Astrocyte (in vitro differentiated cells and primary cell): ENCODE measurements around the gene RPH3AL. TPM values are rescaled to one million over a fixed set of nuclear protein-coding genes. Genes with fewer than 3 reads are reported as not detected.

Experiments
- DNase-seq: peaks from one replicate; pipeline ENCODE4 v3.0.0-alpha.2; 2010; ENCODE audit warnings: low read depth
- FAIRE-seq: peaks from 2 replicates; lab custom pipeline; 2011; peaks lifted over from hg19 to GRCh38; lab: Jason Lieb, UNC
- H2AFZ ChIP-seq: 2 replicates; pipeline ENCODE4 v1.6.0; 2012; ENCODE audit warnings: low read depth, low read length, inconsistent platforms
- H3K27ac ChIP-seq: 2 replicates; pipeline ENCODE4 v1.5.1; 2011; ENCODE audit warnings: low read depth, low read length, inconsistent platforms
- H3K27me3 ChIP-seq: 2 replicates; pipeline ENCODE4 v1.6.0; 2011; ENCODE audit warnings: low read length, inconsistent platforms; ENCODE audit not compliant: insufficient read depth
- H3K36me3 ChIP-seq: 2 replicates; pipeline ENCODE4 v1.5.1; 2011; ENCODE audit warnings: low read length, inconsistent platforms; ENCODE audit not compliant: insufficient read depth
- H3K4me1 ChIP-seq: 2 replicates; pipeline ENCODE4 v1.5.1; 2011; ENCODE audit warnings: low read length, inconsistent platforms; ENCODE audit not compliant: insufficient read depth
- H3K4me2 ChIP-seq: 2 replicates; pipeline ENCODE4 v1.6.0; 2012; ENCODE audit warnings: low read length, inconsistent platforms
- H3K4me3 ChIP-seq: 2 replicates; pipeline ENCODE4 v1.5.1; 2011; ENCODE audit warnings: low read depth, mild to moderate bottlenecking, low read length, inconsistent platforms; ENCODE audit not compliant: insufficient read depth
- H3K79me2 ChIP-seq: 2 replicates; pipeline ENCODE4 v1.6.0; 2012; ENCODE audit warnings: mild to moderate bottlenecking, low read length, inconsistent platforms; ENCODE audit not compliant: insufficient read depth
- H3K9ac ChIP-seq: 2 replicates; pipeline ENCODE4 v1.6.0; 2012; ENCODE audit warnings: mild to moderate bottlenecking, low read length, inconsistent platforms
- H3K9me3 ChIP-seq: 2 replicates; pipeline ENCODE4 v1.5.1; 2012; ENCODE audit warnings: low read depth, mild to moderate bottlenecking, low read length, inconsistent platforms; ENCODE audit not compliant: insufficient read depth
- H4K20me1 ChIP-seq: 2 replicates; pipeline ENCODE4 v1.6.0; 2012; ENCODE audit warnings: low read length, inconsistent platforms; ENCODE audit not compliant: insufficient read depth
- H3K27ac Mint-ChIP-seq: one replicate; pipeline ENCODE4 v1.8.0; 2021; ENCODE audit warnings: mild to moderate bottlenecking, mixed read lengths; ENCODE audit not compliant: unreplicated experiment
- H3K27me3 Mint-ChIP-seq: one replicate; pipeline ENCODE4 v1.8.0; 2021; ENCODE audit warnings: low read depth, mixed read lengths; ENCODE audit not compliant: unreplicated experiment
- H3K36me3 Mint-ChIP-seq: one replicate; pipeline ENCODE4 v1.8.0; 2021; ENCODE audit warnings: low read depth, mixed read lengths; ENCODE audit not compliant: unreplicated experiment
- H3K4me1 Mint-ChIP-seq: one replicate; pipeline ENCODE4 v1.8.0; 2021; ENCODE audit warnings: low read depth, mixed read lengths; ENCODE audit not compliant: unreplicated experiment
- H3K4me3 Mint-ChIP-seq: one replicate; pipeline ENCODE4 v1.8.0; 2021; ENCODE audit warnings: mild to moderate bottlenecking, moderate library complexity, mixed read lengths; ENCODE audit not compliant: unreplicated experiment
- H3K9me3 Mint-ChIP-seq: one replicate; pipeline ENCODE4 v1.8.0; 2021; ENCODE audit warnings: mild to moderate bottlenecking, mixed read lengths; ENCODE audit not compliant: unreplicated experiment
- EZH2 ChIP-seq: IDR thresholded peaks from 2 replicates; pipeline ENCODE4 v1.6.1; 2012; ENCODE audit warnings: mild to moderate bottlenecking, low read length, inconsistent platforms; ENCODE audit not compliant: insufficient read depth
- total RNA-seq: library from RNA; stranded (reverse); gene quantifications from 2 replicates; pipeline ENCODE4 v1.2.1, GENCODE V29; 2021
- TF ChIP-seq, protein P1 (sequence below): IDR thresholded peaks from 2 replicates; pipeline ENCODE4 v1.5.1; 2011; ENCODE audit warnings: low read depth, mild to moderate bottlenecking, inconsistent platforms, low read length, moderate library complexity; ENCODE audit not compliant: insufficient read depth

The RPH3AL gene
- total RNA-seq, 1 donor from 2014 or later = 3.7 TPM

DNA sequence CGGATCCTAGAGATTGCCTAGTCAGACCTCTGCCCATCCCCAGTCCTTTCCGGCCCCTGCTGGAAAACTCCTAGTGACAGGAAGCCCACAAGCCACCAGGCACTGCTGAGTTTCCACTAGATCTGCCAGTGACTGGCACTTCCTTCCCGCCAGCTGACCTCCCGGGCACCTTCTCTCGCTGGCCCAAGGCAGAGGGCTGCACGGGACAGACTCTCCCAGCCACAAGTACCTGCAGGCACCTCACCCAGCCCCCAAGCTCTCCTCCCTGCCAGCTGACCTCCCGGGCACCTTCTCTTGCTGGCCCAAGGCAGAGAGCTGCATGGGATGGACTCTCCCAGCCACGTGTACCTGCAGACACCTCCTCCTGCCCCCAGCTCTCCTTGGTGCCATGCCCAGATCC is 104.8 kb downstream of the RPH3AL start:
- H3K4me1 ChIP-seq = no peaks in the 10 kb centered on the region
- H3K79me2 ChIP-seq = no peaks in the 10 kb centered on the region
- H3K27ac ChIP-seq = no peak overlapping the region
- H3K4me3 Mint-ChIP-seq = no peak overlapping the region
- no peak overlapping the region for H3K4me2 ChIP-seq
- DNase-seq (no peak), FAIRE-seq (no peak)
- H3K9ac ChIP-seq = no peak overlapping the region
- no peak for TF ChIP-seq EZH2
- TF ChIP-seq, protein P1, sequence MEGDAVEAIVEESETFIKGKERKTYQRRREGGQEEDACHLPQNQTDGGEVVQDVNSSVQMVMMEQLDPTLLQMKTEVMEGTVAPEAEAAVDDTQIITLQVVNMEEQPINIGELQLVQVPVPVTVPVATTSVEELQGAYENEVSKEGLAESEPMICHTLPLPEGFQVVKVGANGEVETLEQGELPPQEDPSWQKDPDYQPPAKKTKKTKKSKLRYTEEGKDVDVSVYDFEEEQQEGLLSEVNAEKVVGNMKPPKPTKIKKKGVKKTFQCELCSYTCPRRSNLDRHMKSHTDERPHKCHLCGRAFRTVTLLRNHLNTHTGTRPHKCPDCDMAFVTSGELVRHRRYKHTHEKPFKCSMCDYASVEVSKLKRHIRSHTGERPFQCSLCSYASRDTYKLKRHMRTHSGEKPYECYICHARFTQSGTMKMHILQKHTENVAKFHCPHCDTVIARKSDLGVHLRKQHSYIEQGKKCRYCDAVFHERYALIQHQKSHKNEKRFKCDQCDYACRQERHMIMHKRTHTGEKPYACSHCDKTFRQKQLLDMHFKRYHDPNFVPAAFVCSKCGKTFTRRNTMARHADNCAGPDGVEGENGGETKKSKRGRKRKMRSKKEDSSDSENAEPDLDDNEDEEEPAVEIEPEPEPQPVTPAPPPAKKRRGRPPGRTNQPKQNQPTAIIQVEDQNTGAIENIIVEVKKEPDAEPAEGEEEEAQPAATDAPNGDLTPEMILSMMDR = no peak
- H3K9me3 ChIP-seq = peaks cover 2% of the 10 kb centered on the region
- no peak overlapping the region for H2AFZ ChIP-seq
- no peaks in the 10 kb centered on the region for H3K9me3 Mint-ChIP-seq
- no peak overlapping the region for H3K27ac Mint-ChIP-seq
- no peaks in the 10 kb centered on the region for H4K20me1 ChIP-seq
- H3K36me3 ChIP-seq = no peaks in the 10 kb centered on the region
- no peaks in the 10 kb centered on the region for H3K4me1 Mint-ChIP-seq
- peaks cover 33% of the 10 kb centered on the region for H3K27me3 Mint-ChIP-seq
- H3K36me3 Mint-ChIP-seq = no peaks in the 10 kb centered on the region
- no peak overlapping the region for H3K4me3 ChIP-seq
- no peaks in the 10 kb centered on the region for H3K27me3 ChIP-seq

DNA sequence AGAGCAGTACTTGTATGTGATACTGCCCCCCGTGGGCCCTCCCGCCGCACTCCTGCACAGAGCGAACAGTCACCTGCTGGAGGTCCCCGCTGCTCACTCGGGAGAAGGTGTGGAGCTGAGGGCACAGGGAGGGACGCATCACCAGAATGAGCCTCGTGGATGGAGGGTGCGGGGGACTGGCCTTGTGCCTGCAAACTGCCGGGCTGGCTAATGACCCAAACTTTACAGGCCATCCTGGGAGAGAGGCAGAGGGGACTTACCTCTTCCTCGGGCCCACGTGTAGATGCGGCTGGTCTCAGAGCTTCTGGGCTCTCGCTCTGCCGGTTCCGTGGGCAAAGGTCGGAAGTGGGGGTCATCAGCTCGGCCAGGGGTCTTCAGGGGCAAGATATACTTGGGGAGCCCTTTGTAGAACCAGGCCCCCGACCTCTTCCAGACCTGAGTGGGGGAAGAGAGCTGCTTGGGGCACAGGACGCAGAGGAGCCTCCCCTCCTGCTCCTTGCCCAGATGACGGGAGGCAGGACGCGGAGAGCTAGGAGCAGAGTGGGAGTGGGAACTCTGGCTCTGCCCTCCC is 105.7 kb downstream of the RPH3AL start:
- no peaks in the 10 kb centered on the region for H3K9me3 Mint-ChIP-seq
- no peak overlapping the region for H3K4me2 ChIP-seq
- H3K79me2 ChIP-seq = no peaks in the 10 kb centered on the region
- no peaks in the 10 kb centered on the region for H4K20me1 ChIP-seq
- H3K27me3 Mint-ChIP-seq = peaks cover 33% of the 10 kb centered on the region
- FAIRE-seq (no peak), DNase-seq (no peak)
- no peaks in the 10 kb centered on the region for H3K27me3 ChIP-seq
- TF ChIP-seq EZH2 = no peak
- TF ChIP-seq, protein P1 = no peak
- no peak overlapping the region for H2AFZ ChIP-seq
- no peak overlapping the region for H3K27ac ChIP-seq
- no peak overlapping the region for H3K4me3 ChIP-seq
- H3K4me1 ChIP-seq = no peaks in the 10 kb centered on the region
- H3K27ac Mint-ChIP-seq = no peak overlapping the region
- H3K36me3 ChIP-seq = no peaks in the 10 kb centered on the region
- peaks cover 2% of the 10 kb centered on the region for H3K9me3 ChIP-seq
- H3K4me3 Mint-ChIP-seq = no peak overlapping the region
- H3K36me3 Mint-ChIP-seq = no peaks in the 10 kb centered on the region
- no peaks in the 10 kb centered on the region for H3K4me1 Mint-ChIP-seq
- no peak overlapping the region for H3K9ac ChIP-seq

DNA sequence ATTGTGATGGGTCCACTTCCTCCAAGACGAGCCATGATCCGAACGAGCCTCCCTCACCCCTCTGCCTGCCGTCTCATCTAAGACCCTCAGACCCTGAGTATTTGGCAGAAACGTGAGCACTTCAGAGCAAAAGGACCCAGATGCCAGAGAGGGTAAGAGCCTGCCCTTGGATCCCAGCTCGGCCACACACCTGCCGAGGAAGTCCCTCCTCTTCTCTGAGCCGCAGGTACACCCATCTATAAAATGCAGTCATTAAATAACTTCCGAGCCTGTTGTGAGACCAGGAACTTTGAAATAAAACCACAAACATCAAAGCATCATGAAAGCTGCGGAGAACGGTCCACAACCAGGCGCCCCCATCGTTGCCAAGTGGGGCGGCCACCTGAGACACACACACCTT is 106.4 kb downstream of the RPH3AL start:
- no peaks in the 10 kb centered on the region for H3K36me3 Mint-ChIP-seq
- H3K4me1 Mint-ChIP-seq = no peaks in the 10 kb centered on the region
- H3K4me3 Mint-ChIP-seq = no peak overlapping the region
- no peak overlapping the region for H2AFZ ChIP-seq
- H4K20me1 ChIP-seq = no peaks in the 10 kb centered on the region
- H3K9me3 Mint-ChIP-seq = no peaks in the 10 kb centered on the region
- H3K27me3 ChIP-seq = no peaks in the 10 kb centered on the region
- H3K9ac ChIP-seq = no peak overlapping the region
- H3K9me3 ChIP-seq = peaks cover 2% of the 10 kb centered on the region
- H3K4me1 ChIP-seq = no peaks in the 10 kb centered on the region
- TF ChIP-seq, protein P1 = no peak
- TF ChIP-seq EZH2 = no peak
- FAIRE-seq (no peak), DNase-seq (no peak)
- H3K4me2 ChIP-seq = no peak overlapping the region
- H3K27ac Mint-ChIP-seq = no peak overlapping the region
- no peaks in the 10 kb centered on the region for H3K36me3 ChIP-seq
- H3K27me3 Mint-ChIP-seq = peaks cover 33% of the 10 kb centered on the region
- no peak overlapping the region for H3K27ac ChIP-seq
- no peak overlapping the region for H3K4me3 ChIP-seq
- H3K79me2 ChIP-seq = no peaks in the 10 kb centered on the region
